HFF-Myc (cell line): Measurements from ENCODE around the gene RAB7B.

Source experiments
- DNase-seq: peaks from one replicate; pipeline ENCODE4 v3.0.0-alpha.2; 2011; ENCODE audit warnings: low read depth; ENCODE audit errors: extremely low read depth
- H3K4me3 ChIP-seq: replicated peaks from 2 replicates; pipeline ENCODE4 v1.5.1; 2011; ENCODE audit warnings: low read depth, mild to moderate bottlenecking, control low read depth, low read length
- TF ChIP-seq, protein P1 (sequence below): IDR thresholded peaks from 2 replicates; pipeline ENCODE4 v1.5.1; 2012; ENCODE audit warnings: mild to moderate bottlenecking, low read depth, low read length, control low read depth; ENCODE audit errors: missing control alignments

The RAB7B gene

DNA sequence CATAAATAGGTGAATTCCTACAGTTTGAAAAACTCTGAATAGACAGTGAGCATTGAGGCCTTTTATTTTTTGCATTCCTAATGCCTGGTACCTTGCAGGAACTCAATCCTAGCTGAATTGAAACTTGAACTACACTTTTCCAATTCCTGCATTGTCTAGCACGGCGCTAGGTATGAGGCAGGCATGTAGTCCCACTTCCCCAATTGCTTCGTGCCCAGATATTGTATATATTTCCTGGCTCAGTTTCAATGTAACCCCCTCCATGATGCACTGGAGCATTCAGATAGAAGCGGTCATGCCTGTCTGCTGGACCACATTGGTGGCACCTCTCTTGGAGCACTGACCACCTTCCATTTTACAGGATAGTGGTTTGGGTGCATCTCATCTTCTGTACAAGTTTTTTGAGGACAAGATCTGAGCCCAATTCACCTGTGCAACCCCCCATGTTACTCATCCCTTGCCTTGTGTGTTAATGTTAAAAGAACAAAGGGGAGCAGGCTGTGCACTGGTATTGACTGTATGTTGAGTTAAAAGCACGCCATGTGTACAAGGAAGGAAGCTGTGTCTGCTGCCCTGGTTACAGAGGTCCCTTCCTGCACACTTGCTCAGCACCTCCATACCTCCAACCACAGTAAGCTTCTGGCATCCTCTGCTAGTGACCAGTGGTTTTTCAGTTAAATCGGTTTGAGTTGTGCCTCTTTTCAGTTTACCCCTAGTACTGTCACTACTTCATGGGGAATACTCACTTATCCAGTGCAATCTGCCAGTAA, 10.0 kb upstream of the RAB7B start:
- H3K4me3 ChIP-seq, result no peak overlapping the region
- TF ChIP-seq, protein P1, sequence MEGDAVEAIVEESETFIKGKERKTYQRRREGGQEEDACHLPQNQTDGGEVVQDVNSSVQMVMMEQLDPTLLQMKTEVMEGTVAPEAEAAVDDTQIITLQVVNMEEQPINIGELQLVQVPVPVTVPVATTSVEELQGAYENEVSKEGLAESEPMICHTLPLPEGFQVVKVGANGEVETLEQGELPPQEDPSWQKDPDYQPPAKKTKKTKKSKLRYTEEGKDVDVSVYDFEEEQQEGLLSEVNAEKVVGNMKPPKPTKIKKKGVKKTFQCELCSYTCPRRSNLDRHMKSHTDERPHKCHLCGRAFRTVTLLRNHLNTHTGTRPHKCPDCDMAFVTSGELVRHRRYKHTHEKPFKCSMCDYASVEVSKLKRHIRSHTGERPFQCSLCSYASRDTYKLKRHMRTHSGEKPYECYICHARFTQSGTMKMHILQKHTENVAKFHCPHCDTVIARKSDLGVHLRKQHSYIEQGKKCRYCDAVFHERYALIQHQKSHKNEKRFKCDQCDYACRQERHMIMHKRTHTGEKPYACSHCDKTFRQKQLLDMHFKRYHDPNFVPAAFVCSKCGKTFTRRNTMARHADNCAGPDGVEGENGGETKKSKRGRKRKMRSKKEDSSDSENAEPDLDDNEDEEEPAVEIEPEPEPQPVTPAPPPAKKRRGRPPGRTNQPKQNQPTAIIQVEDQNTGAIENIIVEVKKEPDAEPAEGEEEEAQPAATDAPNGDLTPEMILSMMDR, result no peak
- no peak for DNase-seq

DNA sequence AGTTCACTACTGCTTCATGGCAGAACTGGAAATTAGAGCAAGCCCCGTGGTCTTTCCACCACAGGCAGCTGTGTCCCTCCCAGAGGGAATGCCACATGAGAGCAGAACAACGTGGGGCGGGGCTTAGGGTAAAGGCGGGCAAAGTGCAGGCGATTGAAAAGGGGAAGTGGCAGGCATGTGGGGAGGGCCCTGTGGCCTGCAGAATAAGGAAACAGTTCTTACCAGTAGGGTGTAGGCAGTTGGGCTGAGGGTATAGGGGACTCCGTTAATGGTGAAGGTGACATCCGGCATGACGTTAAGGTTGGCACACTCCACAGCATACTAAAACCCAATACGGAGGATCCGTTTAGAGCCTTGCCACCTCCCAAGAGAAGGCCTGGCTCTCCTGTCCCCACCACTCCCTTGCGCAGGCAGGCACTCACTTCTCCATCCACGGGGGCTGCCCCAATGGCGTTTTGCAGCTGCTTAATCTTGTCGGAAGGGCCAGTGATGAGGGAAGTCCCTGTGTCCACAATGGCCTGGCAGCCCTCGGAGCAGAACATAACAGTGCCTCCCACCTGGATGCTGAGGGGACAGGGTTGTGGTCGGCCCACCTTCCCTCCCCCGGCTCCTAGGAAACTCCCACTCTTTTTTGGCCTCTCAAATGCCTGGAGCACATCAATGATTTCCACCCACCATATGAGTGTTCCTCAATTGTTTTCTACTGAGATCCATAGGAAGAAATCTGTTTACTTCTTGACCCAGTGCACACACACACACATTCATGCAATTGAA, 9.1 kb upstream of the RAB7B start:
- DNase-seq, result no peak
- TF ChIP-seq, protein P1, result no peak
- no peak overlapping the region for H3K4me3 ChIP-seq

DNA sequence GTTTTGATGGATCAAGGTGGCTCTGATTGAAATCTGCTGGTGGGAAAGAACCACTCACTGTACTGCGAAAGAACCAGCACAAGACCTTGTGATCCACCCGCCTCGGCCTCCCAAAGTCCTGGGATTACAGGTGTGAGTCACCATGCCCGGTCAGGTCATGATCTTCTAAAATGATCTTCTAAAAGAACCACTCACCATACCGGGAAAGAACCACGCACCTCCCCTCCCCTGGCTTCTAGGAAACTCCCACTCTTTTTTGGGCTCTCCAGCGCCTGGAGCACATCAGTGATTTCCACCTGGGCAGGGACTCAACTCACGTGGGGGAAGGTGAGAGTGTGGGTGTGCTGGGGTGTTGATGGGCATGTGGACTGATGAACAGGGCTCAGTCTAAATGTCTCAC, 7.9 kb upstream of the RAB7B start:
- TF ChIP-seq, protein P1, result no peak
- no peak overlapping the region for H3K4me3 ChIP-seq
- no peak for DNase-seq

DNA sequence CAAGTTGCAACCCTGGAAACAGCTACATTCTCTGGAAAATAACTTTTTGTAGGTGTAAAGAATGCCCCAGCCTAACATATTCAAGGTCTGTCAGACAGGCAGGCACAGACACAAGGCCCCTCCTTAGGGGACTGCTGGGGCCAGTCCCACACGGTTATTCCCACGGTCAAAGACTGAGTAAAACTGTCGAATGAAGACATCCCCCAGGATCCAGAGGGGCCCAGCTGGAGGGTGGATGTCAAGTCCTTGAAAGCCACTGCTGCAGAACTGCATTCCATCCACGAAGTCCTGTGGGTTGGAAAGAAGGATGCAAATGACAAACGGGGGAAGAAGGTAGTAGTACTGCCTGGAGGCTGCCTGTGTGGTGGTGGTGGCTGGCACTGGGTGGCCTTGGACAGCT, 6.9 kb upstream of the RAB7B start:
- TF ChIP-seq, protein P1, result no peak
- no peak for DNase-seq

DNA sequence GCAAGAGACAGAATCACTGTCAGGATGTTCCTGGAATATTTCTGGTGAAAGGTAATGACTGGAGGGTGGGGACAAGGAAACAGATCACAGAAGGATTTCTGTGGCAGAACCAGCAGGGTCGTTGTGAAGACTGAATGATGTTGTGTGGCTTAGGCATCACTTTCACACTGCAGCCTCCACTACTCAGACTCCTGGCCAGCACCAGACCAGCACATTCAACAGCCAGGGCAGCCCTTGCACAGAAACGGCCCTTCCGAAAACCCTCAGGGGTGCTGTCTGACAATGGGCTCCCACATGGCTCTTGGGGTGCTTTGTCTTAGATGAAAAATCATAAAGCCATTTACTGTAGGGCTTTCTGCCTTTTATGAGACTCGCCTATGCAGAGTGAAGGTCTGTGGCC, 3.8 kb upstream of the RAB7B start:
- TF ChIP-seq, protein P1, result no peak
- no peak overlapping the region for H3K4me3 ChIP-seq
- DNase-seq, result no peak

More for the DNA sequence above, 6.9 kb upstream of the RAB7B start:
- H3K4me3 ChIP-seq, result no peak overlapping the region

DNA sequence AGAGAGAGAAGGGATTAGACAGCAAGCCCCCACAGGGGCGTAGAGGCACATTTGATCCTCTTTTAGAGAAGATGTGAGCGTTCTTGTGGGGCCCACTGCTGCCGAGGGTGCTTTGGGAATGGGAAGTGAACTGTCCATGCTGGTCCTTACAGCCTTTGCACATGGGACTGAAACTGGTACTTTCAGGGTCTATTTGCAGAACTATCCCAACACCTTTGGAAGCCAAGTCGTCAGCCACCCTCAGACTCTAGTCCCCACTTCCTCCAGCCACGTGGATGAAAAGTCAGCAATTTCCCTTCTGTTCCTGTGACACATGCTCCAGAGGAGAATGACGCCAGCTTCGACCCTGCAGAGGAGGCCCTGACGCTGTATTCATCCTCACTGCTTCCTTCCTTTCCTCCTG, 2.6 kb upstream of the RAB7B start:
- TF ChIP-seq, protein P1, result no peak
- H3K4me3 ChIP-seq, result no peak overlapping the region
- no peak for DNase-seq
